ENCODE data around the gene SEMA3A. TPM values are rescaled to one million over a fixed set of nuclear protein-coding genes. Genes with fewer than 3 reads are reported as not detected.
"Not testable (repeated sequence)": the region's sequence is repeated elsewhere in the genome, so short reads cannot be mapped to it uniquely, and the experiment has no call there.

SEMA3A gene
- total and polyA plus RNA-seq, 4 experiments from 2014 or later = 0.26 to 0.78 (median 0.38) TPM; not detected in 1

DNA sequence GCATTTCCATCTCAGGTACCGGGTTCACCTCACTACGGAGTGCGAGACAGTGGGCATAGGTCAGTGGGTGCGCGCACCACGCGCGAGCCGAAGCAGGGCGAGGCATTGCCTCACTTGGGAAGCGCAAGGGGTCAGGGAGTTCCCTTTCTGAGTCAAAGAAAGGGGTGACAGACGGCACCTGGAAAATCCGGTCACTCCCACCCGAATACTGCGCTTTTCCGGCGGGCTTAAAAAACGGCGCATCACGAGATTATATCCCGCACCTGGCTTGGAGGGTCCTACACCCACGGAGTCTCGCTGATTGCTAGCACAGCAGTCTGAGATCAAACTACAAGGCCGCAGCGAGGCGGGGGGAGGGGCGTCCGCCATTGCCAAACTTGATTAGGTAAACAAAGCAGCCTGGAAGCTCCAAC lies 132.1 kb downstream of the SEMA3A start:
- H3K9me3 Mint-ChIP-seq; CTCF ChIA-PET (ENCODE audit: partially characterized antibody); H3K36me3 ChIP-seq (ENCODE audit: insufficient read depth, low read length); H3K4me1 ChIP-seq (ENCODE audit: insufficient read depth, low read length); H3K27me3 Mint-ChIP-seq; H3K27me3 ChIP-seq (ENCODE audit: insufficient read depth, low read length); intact Hi-C loops (cut with micrococcal nuclease); H3K4me1 Mint-ChIP-seq; H3K9me3 ChIP-seq (ENCODE audit: control insufficient read depth in 1 of 2, low read length in 2 of 2); H3K4me3 Mint-ChIP-seq; H3K4me3 ChIP-seq (ENCODE audit: low read length in 2 of 2); H3K36me3 Mint-ChIP-seq; H3K27ac Mint-ChIP-seq; POLR2A ChIA-PET (ENCODE audit: partially characterized antibody); H3K27ac ChIP-seq (ENCODE audit: low read depth, low read length): not testable (repeated sequence)
- peak in 1 of 5 donors; percentile 7 for DNase-seq

DNA sequence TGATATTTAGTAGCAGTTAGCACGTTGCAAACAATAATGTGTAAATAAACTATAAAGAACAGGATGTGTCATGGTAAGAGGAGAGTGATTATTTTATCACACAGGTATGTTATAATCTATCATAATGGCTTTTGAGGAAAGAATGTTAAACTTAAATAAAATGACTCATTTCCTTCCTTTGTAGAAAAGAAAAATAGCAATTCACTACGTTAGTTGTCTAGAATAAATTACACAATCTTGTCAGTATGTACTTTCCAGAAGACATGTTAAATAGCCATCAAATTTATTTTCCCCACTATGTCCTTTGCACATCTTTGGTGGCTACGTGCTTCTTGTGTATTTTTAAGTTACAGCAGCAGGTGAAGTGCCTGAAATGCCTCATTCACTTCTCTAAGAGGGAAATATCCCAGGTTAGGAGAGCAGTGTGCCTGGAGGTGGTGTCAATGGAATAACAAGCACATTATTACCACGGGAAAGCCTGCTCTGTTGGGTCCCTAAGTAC lies 133.8 kb downstream of the SEMA3A start:
- ChIA-PET POLR2A (ENCODE audit: partially characterized antibody) (no interaction called here), CTCF (ENCODE audit: partially characterized antibody) (no interaction called here)
- Mint-ChIP-seq H3K27ac (no peak overlapping the region), H3K4me3 (no peak overlapping the region), H3K9me3 (peaks cover 0 to 9% (median 4%) of the 10 kb centered on the region in 8 donors), H3K36me3 (no peaks in the 10 kb centered on the region), H3K4me1 (no peaks in the 10 kb centered on the region), H3K27me3 (no peaks in the 10 kb centered on the region)
- Histone ChIP-seq H3K4me3 (ENCODE audit: low read length in 2 of 2) (no peak overlapping the region), H3K9me3 (ENCODE audit: control insufficient read depth in 1 of 2, low read length in 2 of 2) (no peaks in the 10 kb centered on the region), H3K27me3 (ENCODE audit: insufficient read depth, low read length) (no peaks in the 10 kb centered on the region), H3K36me3 (ENCODE audit: insufficient read depth, low read length) (no peaks in the 10 kb centered on the region), H3K4me1 (ENCODE audit: insufficient read depth, low read length) (no peaks in the 10 kb centered on the region), H3K27ac (ENCODE audit: low read depth, low read length) (no peak overlapping the region)
- no peak for DNase-seq
- intact Hi-C loops (cut with micrococcal nuclease) = no loop called here

DNA sequence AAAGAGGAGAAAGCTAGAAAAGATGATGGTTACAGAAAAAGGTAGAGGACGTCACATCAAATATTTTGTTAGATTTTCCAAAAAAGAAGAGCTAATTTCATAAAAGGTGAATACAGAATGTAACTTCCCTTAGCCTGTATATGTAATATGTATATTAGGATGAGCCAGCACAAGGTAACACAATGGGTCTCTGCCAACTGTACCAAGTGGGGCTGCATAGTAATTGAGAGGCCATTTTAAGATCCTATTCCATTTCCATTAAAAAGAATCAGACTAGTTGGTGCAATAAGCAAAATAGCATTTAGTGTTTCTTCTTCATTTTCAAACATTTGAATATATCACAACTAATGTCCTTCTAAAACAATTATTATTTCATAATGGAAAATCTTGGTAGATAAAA lies 134.6 kb downstream of the SEMA3A start:
- H3K4me3 Mint-ChIP-seq = no peak overlapping the region
- Histone ChIP-seq H3K9me3 (ENCODE audit: control insufficient read depth in 1 of 2, low read length in 2 of 2) (no peaks in the 10 kb centered on the region), H3K4me1 (ENCODE audit: insufficient read depth, low read length) (no peaks in the 10 kb centered on the region), H3K36me3 (ENCODE audit: insufficient read depth, low read length) (no peaks in the 10 kb centered on the region), H3K27me3 (ENCODE audit: insufficient read depth, low read length) (no peaks in the 10 kb centered on the region), H3K27ac (ENCODE audit: low read depth, low read length) (no peak overlapping the region), H3K4me3 (ENCODE audit: low read length in 2 of 2) (no peak overlapping the region)
- POLR2A ChIA-PET (ENCODE audit: partially characterized antibody) = no interaction called here
- DNase-seq = no peak
- intact Hi-C loops (cut with micrococcal nuclease) = no loop called here
- no peaks in the 10 kb centered on the region for H3K36me3 Mint-ChIP-seq
- no peak overlapping the region for H3K27ac Mint-ChIP-seq
- H3K27me3 Mint-ChIP-seq = no peaks in the 10 kb centered on the region
- peaks cover 0 to 13% (median 5%) of the 10 kb centered on the region in 8 donors for H3K9me3 Mint-ChIP-seq
- H3K4me1 Mint-ChIP-seq = no peaks in the 10 kb centered on the region
- CTCF ChIA-PET (ENCODE audit: partially characterized antibody) = no interaction called here

DNA sequence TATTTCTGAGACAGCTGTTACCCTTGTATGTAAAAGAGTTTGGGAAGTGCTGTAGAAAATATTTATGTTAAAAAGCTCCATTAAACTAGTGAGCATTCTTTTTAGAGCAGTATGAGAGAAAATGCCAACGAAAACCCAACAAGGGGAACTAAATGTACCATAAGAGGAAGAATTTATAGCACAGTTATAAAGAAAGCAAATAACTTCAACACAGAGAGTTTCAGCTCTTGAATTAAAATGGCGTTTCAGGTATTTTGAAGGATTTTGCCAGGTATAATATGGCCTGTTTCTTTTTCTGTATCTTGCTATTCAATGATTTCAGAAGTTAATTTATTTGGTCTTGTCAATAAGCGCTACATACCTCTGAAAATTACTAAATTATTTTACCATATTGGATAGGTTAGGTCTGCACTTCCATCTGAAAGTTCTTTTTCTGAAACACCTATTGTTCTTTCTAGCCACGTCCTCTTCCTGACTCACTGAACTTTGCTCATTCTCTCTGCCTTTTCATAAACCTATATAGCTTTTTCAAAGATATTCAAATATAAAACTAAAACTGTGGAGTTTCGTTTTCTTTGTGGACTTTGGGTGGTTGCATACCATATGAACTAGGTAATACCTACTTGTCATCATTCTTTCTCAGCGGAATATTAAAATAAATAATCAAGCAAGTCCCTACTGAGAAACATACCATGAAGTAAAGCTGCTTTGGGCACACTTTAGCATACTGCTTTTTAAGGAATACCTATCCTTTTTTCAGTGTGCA lies 136.1 kb downstream of the SEMA3A start:
- Mint-ChIP-seq H3K36me3 (no peaks in the 10 kb centered on the region), H3K27me3 (no peaks in the 10 kb centered on the region), H3K27ac (no peak overlapping the region), H3K4me3 (no peak overlapping the region), H3K9me3 (peaks cover 0 to 13% (median 4%) of the 10 kb centered on the region in 8 donors), H3K4me1 (no peaks in the 10 kb centered on the region)
- Histone ChIP-seq H3K9me3 (ENCODE audit: control insufficient read depth in 1 of 2, low read length in 2 of 2) (no peaks in the 10 kb centered on the region), H3K27me3 (ENCODE audit: insufficient read depth, low read length) (no peaks in the 10 kb centered on the region), H3K4me3 (ENCODE audit: low read length in 2 of 2) (no peak overlapping the region), H3K4me1 (ENCODE audit: insufficient read depth, low read length) (no peaks in the 10 kb centered on the region), H3K36me3 (ENCODE audit: insufficient read depth, low read length) (no peaks in the 10 kb centered on the region), H3K27ac (ENCODE audit: low read depth, low read length) (no peak overlapping the region)
- DNase-seq = no peak
- intact Hi-C loops (cut with micrococcal nuclease) = no loop called here
- CTCF ChIA-PET (ENCODE audit: partially characterized antibody) = no interaction called here
- POLR2A ChIA-PET (ENCODE audit: partially characterized antibody) = no interaction called here

DNA sequence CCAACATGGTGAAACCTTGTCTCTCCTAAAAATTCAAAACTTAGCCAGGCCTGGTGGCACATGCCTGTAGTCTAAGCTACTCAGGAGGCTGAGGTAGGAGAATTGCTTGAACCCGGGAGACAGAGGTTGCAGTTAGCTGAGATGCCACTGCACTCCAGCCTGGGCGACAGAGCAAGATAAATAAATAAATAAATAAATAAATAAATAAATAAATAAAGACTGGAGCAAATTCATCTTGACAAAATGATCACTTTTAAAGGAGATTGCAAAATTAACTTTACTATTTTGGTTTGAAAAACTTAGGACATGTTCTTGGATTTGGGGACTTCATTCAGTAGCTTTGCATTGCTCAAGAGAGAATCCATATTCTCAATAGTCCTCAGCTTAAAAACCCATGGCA lies 137.0 kb downstream of the SEMA3A start:
- Histone ChIP-seq H3K4me3 (ENCODE audit: low read length in 2 of 2) (no peak overlapping the region), H3K36me3 (ENCODE audit: insufficient read depth, low read length) (no peaks in the 10 kb centered on the region), H3K27me3 (ENCODE audit: insufficient read depth, low read length) (no peaks in the 10 kb centered on the region), H3K9me3 (ENCODE audit: control insufficient read depth in 1 of 2, low read length in 2 of 2) (no peaks in the 10 kb centered on the region), H3K4me1 (ENCODE audit: insufficient read depth, low read length) (no peaks in the 10 kb centered on the region), H3K27ac (ENCODE audit: low read depth, low read length) (no peak overlapping the region)
- Mint-ChIP-seq H3K4me1 (no peaks in the 10 kb centered on the region), H3K27ac (no peak overlapping the region), H3K9me3 (peaks cover 0 to 13% (median 4%) of the 10 kb centered on the region in 8 donors), H3K27me3 (no peaks in the 10 kb centered on the region), H3K36me3 (no peaks in the 10 kb centered on the region), H3K4me3 (no peak overlapping the region)
- peak in 1 of 5 donors; percentile 3 for DNase-seq
- intact Hi-C loops (cut with micrococcal nuclease) = no loop called here
- CTCF ChIA-PET (ENCODE audit: partially characterized antibody) = no interaction called here
- POLR2A ChIA-PET (ENCODE audit: partially characterized antibody) = no interaction called here

DNA sequence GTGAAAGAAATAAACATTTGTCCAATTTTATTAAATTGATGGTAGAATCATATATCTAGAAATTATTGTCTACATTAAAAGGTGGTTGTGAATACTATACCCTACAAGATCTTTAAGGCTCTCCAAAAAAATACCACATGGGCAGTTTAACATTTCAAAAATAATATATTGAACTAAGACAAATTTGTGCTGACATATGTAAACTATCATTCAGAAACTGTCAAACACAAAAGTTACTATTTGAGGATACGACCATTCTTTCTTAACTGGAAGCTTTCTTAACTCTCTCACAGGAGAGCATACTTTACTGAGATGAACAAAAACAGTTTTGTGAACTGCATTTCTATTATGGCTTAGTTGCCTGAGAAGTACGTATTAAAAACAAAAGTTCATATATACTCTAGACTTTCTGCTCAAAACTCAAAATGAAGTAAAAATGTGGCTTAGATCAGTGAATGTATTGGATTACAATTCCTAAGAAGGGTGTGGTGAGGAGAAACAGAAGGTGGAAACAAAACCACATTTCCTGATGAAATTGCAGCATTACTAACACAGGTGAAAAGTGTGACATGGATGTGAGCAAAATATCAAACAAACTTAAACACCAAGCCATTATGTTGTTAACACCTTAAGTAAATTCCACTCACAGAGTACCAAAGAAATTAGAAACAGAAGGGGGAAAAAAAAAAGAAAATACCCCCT lies 138.5 kb downstream of the SEMA3A start:
- Mint-ChIP-seq H3K27ac (no peak overlapping the region), H3K4me1 (no peaks in the 10 kb centered on the region), H3K36me3 (no peaks in the 10 kb centered on the region), H3K27me3 (no peaks in the 10 kb centered on the region), H3K4me3 (no peak overlapping the region), H3K9me3 (peaks cover 0 to 13% (median 4%) of the 10 kb centered on the region in 8 donors)
- ChIA-PET CTCF (ENCODE audit: partially characterized antibody) (no interaction called here), POLR2A (ENCODE audit: partially characterized antibody) (no interaction called here)
- no peak overlapping the region for H3K27ac ChIP-seq (ENCODE audit: low read depth, low read length)
- no peaks in the 10 kb centered on the region for H3K4me1 ChIP-seq (ENCODE audit: insufficient read depth, low read length)
- no peak for DNase-seq
- no peaks in the 10 kb centered on the region for H3K9me3 ChIP-seq (ENCODE audit: control insufficient read depth in 1 of 2, low read length in 2 of 2)
- no peak overlapping the region for H3K4me3 ChIP-seq (ENCODE audit: low read length in 2 of 2)
- intact Hi-C loops (cut with micrococcal nuclease) = no loop called here
- H3K27me3 ChIP-seq (ENCODE audit: insufficient read depth, low read length) = no peaks in the 10 kb centered on the region
- no peaks in the 10 kb centered on the region for H3K36me3 ChIP-seq (ENCODE audit: insufficient read depth, low read length)

DNA sequence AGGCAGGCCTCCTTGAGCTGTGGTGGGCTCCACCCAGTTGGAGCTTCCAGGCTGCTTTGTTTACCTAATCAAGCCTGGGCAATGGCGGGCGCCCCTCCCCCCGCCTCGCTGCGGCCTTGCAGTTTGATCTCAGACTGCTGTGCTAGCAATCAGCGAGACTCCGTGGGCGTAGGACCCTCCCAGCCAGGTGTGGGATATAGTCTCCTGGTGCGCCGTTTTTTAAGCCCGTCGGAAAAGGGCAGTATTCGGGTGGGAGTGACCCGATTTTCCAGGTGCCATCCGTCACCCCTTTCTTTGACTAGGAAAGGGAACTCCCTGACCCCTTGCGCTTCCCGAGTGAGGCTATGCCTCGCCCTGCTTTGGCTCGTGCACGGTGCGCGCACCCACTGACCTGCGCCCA lies 139.4 kb downstream of the SEMA3A start:
- H3K27me3 Mint-ChIP-seq; H3K27ac ChIP-seq (ENCODE audit: low read depth, low read length); H3K36me3 Mint-ChIP-seq; POLR2A ChIA-PET (ENCODE audit: partially characterized antibody); H3K4me1 ChIP-seq (ENCODE audit: insufficient read depth, low read length); CTCF ChIA-PET (ENCODE audit: partially characterized antibody); H3K36me3 ChIP-seq (ENCODE audit: insufficient read depth, low read length); H3K27ac Mint-ChIP-seq; H3K9me3 ChIP-seq (ENCODE audit: control insufficient read depth in 1 of 2, low read length in 2 of 2); H3K4me3 ChIP-seq (ENCODE audit: low read length in 2 of 2); H3K4me1 Mint-ChIP-seq; H3K27me3 ChIP-seq (ENCODE audit: insufficient read depth, low read length); DNase-seq; intact Hi-C loops (cut with micrococcal nuclease); H3K4me3 Mint-ChIP-seq: not testable (repeated sequence)
- H3K9me3 Mint-ChIP-seq = peaks cover 0 to 13% (median 4%) of the 10 kb centered on the region in 8 donors

All from CD4-positive, alpha-beta memory T cell (primary cell).